ENCODE results near the gene CCT5.
"Not testable (repeated sequence)": the region's sequence is repeated elsewhere in the genome, so short reads cannot be mapped to it uniquely, and the experiment has no call there.

Gene CCT5

DNA sequence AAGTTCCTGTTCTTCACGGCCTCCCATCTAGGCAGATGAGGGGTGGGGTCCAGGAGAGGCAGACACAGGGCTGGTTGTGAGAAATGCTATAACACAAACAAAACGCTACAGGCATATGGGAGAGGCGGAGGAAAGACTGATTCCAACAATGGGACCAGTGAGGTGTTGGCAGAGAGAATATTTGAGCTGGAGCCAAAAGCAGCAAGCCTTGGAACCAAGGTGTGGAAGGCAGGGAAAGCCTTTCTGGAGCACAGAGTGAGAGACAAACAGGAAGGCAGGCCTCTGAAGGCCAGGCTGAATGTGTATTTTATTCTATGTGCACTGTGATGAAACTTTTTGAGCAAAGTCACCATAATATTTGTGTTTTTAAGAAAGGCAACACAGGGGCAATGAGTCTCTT lies 3.3 kb upstream of the CCT5 start:
- no peak for DNase-seq (ENCODE audit: low read depth)

- DNase-seq (ENCODE audit: low read depth): not testable (repeated sequence)
These were observed 2.9 kb upstream of the CCT5 start for GRCh38 chr5:10247217-10247616.

- DNase-seq (ENCODE audit: low read depth): no peak
These were observed 1.5 kb upstream of the CCT5 start for GRCh38 chr5:10248378-10249260.

DNA sequence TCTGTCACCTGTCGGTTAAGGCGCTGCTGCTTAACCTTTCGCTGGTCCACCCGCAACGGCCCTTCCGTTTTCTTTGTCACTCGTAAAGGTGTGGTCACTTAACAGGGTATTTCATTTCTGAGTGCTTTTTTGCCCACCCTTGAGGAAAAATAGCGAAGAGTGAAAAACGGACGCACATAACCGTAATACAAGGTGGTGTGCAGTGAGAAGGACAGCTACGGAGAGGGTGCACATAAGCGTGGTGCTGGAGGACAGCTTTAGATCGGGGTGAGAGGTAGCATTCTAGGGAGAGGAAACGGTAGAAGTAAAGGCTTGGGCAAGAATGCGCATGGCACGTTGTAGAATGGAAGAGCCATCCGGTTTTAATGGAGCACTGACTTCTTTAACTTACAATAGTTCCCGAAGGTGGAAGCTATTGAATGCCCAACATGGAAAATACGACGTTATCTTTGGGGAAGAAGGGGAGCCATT lies 761 bp downstream of the CCT5 start:
- peak; percentile 44 for DNase-seq (ENCODE audit: low read depth)

- no peak for DNase-seq (ENCODE audit: low read depth)
These were observed 1.3 kb downstream of the CCT5 start for GRCh38 chr5:10251405-10251804.

GRCh38 chr5:10253390-10253789 lies 3.3 kb downstream of the CCT5 start:
- DNase-seq (ENCODE audit: low read depth): no peak

- peak; percentile 77 for DNase-seq (ENCODE audit: low read depth)
These were observed 4.6 kb downstream of the CCT5 start for GRCh38 chr5:10254686-10255085.

- no peak for DNase-seq (ENCODE audit: low read depth)
These were observed 7.8 kb downstream of the CCT5 start for GRCh38 chr5:10257870-10258269.

DNA sequence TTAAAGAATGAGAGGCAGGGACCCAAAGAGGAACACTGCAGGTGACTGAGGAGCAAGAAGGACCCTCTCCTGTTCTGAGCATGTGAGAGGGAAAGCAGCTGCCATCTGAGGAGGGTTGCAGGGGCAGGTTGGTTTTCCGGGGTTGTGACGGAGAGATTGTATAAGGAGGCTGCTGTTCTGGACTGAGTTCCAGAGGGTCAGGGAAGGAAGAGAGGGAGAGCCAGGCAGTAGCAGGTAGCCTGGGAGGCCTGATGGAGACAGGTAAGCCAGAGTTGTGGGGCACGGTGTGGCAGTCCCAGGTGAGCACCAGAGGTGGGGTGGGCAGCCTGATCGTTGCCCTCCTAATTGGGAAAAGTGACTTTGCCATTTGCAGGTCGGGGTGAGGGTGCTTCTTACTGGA lies 9.8 kb downstream of the CCT5 start:
- no peak for DNase-seq (ENCODE audit: low read depth)

DNA sequence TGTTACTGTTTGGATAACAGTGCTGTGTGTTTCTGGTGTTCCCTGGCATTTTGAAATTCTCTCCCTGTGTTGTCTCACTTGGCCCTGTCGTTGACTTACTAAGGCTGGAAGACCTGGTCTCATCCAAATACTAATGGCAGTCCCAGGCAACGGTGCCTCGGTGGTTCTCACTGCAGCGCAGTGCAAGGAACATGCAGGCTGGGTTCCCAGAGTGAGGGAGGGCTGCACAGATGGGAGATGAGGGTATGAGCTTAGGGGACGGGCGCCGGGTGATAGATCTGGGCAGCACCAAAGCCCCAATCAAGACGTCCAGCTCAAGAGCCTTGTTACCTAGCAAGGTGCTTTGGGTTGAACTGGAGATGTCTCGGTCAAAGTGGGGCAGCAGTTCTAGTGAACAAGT lies 11.0 kb downstream of the CCT5 start:
- DNase-seq (ENCODE audit: low read depth): no peak

- DNase-seq (ENCODE audit: low read depth): peak; percentile 76
These were observed 12.2 kb downstream of the CCT5 start for GRCh38 chr5:10262121-10262774.

DNA sequence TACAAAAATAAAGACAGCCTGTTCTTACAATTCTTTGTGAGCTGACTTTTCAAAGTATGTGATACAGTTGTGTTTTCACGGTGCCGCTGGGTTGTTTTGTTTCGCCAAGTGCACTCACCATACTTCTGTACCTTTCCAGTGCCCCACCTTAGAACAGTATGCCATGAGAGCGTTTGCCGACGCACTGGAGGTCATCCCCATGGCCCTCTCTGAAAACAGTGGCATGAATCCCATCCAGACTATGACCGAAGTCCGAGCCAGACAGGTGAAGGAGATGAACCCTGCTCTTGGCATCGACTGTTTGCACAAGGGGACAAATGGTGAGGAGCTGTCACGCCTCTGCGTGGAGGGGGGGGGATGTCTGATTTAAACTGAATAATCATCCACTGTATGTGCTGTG lies 12.9 kb downstream of the CCT5 start:
- DNase-seq (ENCODE audit: low read depth): no peak

GRCh38 chr5:10264604-10265003 lies 14.5 kb downstream of the CCT5 start:
- peak; percentile 96 for DNase-seq (ENCODE audit: low read depth)

GRCh38 chr5:10265245-10266109 lies 15.4 kb downstream of the CCT5 start:
- DNase-seq (ENCODE audit: low read depth): no peak

DNA sequence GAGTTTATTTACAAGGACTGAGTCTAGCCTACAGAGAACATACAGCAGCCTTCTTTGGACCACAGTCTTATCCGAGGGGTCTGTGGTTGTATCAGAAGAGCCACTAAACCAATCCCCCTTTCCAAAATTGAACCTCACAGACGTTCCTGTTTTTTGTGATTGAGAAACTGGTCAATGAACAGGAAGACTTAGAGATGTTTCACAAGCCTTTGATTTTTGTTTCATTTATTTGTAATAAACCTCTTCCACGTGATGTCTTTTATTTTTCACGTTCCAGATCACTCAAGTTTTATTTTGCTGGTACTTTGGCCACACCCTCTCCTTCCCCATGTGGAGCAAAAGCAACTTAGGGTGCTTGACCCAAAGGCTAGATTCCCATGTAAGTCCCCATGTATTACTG lies 16.1 kb downstream of the CCT5 start:
- no peak for DNase-seq (ENCODE audit: low read depth)

DNA sequence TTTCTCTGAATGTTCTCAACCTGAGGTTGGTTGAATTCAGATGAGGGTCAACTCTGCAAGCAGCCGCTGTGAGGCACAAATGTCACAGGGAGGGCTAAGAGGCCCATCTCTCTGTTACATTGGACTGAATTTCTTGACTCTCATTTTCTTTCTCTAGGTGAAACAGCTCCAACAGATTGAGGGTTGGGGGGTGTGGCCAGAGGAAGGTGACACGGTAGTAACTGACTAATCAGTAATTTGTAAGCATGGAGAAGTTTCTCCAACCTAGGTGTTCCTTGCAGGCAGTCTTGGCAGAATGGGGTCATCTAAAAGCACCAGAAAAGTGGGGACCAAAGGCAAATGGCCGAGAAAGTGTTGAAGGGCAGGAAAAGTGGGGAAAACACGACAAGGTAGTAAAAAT lies 16.8 kb downstream of the CCT5 start:
- no peak for DNase-seq (ENCODE audit: low read depth)

- peak; percentile 22 for DNase-seq (ENCODE audit: low read depth)
These were observed 18.0 kb downstream of the CCT5 start for GRCh38 chr5:10268100-10268499.

GRCh38 chr5:10272053-10272874 lies 22.2 kb downstream of the CCT5 start:
- DNase-seq (ENCODE audit: low read depth): no peak

DNA sequence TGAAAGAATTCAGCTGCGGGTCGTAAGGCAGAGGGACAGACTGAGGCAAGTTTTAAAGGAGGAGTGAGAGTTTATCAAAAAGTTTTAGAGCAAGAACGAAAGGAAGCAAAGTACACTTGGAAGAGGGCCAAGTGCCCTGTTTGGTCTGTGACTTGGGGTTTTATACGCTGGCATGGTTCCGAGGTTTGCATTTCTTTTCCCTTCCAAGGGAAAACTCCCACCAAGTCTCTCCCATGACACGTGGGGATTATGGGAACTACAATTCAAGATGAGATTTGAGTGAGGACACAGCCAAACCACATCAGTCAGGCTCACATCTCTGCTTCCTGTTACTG lies 22.8 kb downstream of the CCT5 start:
- not testable (repeated sequence) for DNase-seq (ENCODE audit: low read depth)

DNA sequence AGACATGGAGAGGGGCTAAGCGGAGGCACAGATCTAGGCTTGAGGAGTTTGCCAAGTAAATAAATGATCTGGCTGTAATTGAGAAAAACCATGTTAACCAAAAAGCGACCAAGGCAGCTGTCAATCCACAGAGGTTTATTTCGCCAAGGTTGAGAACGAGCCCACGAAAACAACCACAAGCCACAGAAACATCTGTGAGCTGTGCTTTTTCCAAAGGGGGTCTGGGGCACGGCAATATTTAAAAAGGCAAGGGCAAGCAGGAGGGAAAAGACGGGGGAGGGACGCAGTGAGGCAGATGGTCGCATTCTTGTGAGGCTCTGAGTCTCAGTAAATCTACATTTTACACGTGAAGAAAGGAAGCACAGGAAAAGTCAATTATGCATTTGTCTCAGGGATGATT lies 25.4 kb downstream of the CCT5 start:
- no peak for DNase-seq (ENCODE audit: low read depth)

GRCh38 chr5:10275991-10276390 lies 25.9 kb downstream of the CCT5 start:
- DNase-seq (ENCODE audit: low read depth): no peak

- DNase-seq (ENCODE audit: low read depth): no peak
These were observed 26.6 kb downstream of the CCT5 start for GRCh38 chr5:10276691-10277090.

Measured in amniotic epithelial cell (primary cell).